ENCODE results near the gene U2AF1L4.

- TF ChIP-seq CTCF (IDR thresholded peaks at IDR 0.05), result no peak
- TF ChIP-seq POLR2AphosphoS5 (IDR thresholded peaks at IDR 0.05), result no peak
- no peak for TF ChIP-seq EP300 (IDR thresholded peaks at IDR 0.05)
These were observed 34.2 kb downstream of the U2AF1L4 start for GRCh38 chr19:35710784-35711723.

All from sigmoid colon (tissue), 4 donors.